ENCODE results near the gene MAST4.

The MAST4 gene

GRCh38 chr5:67021962-67022361 is 425.8 kb downstream of the MAST4 start:
- Histone ChIP-seq H3K9ac (ENCODE audit: low read length) (no peak overlapping the region), H3K36me3 (replicated peaks; ENCODE audit: low read depth, low read length) (no peaks in the 10 kb centered on the region)

GRCh38 chr5:67025457-67025856 is 429.3 kb downstream of the MAST4 start:
- no peaks in the 10 kb centered on the region for H3K9me3 ChIP-seq (ENCODE audit: insufficient read depth, low read length)
- H4K20me1 ChIP-seq (ENCODE audit: insufficient read depth, low read length): no peaks in the 10 kb centered on the region
- H3K79me2 ChIP-seq (ENCODE audit: low read length): no peaks in the 10 kb centered on the region
- H2AFZ ChIP-seq (ENCODE audit: low read depth, low read length): no peak overlapping the region
- H3K4me2 ChIP-seq (ENCODE audit: low read length): no peak overlapping the region
- TF ChIP-seq EZH2phosphoT487 (IDR thresholded peaks at IDR 0.05; ENCODE audit: low read depth) (no peak), CTCF (IDR thresholded peaks at IDR 0.05; ENCODE audit: low read depth, low read length) (no peak)
- no peak overlapping the region for H3K27ac ChIP-seq (ENCODE audit: low read length)
- H3K27me3 ChIP-seq (ENCODE audit: low read depth, low read length): no peaks in the 10 kb centered on the region
- no peak overlapping the region for H3K9ac ChIP-seq (ENCODE audit: low read length)
- no peak overlapping the region for H3K4me3 ChIP-seq (ENCODE audit: low read length)
- no peaks in the 10 kb centered on the region for H3K36me3 ChIP-seq (replicated peaks; ENCODE audit: low read depth, low read length)
- no peaks in the 10 kb centered on the region for H3K4me1 ChIP-seq (ENCODE audit: low read length)

More at GRCh38 chr5:67021962-67022361, 425.8 kb downstream of the MAST4 start:
- Histone ChIP-seq H3K4me2 (ENCODE audit: low read length) (no peak overlapping the region), H3K9me3 (ENCODE audit: insufficient read depth, low read length) (no peaks in the 10 kb centered on the region), H3K4me1 (ENCODE audit: low read length) (no peaks in the 10 kb centered on the region), H3K79me2 (ENCODE audit: low read length) (no peaks in the 10 kb centered on the region), H4K20me1 (ENCODE audit: insufficient read depth, low read length) (no peaks in the 10 kb centered on the region), H3K4me3 (ENCODE audit: low read length) (no peak overlapping the region), H3K27ac (ENCODE audit: low read length) (no peak overlapping the region), H2AFZ (ENCODE audit: low read depth, low read length) (no peak overlapping the region), H3K27me3 (ENCODE audit: low read depth, low read length) (no peaks in the 10 kb centered on the region)
- TF ChIP-seq EZH2phosphoT487 (IDR thresholded peaks at IDR 0.05; ENCODE audit: low read depth) (no peak), CTCF (IDR thresholded peaks at IDR 0.05; ENCODE audit: low read depth, low read length) (no peak)

DNA sequence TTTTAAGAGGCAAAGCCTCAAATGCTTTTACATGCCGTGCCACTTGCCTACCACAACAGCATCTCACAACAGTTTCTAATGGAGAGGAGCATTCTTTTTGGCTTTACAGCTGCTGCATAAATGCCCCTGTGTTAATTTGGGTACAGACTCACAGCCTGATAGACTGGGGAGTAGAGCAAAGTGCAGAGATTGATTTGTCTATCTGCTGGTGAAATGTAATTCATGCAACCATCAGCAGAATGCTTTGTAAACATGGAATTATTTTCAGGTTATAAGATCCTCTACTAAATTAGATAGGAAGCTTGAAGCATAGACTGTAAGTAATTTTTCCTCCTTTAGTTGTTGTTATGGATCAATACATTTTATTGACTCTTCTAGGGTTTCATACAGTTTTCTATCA is 430.1 kb downstream of the MAST4 start:
- Histone ChIP-seq H3K9me3 (ENCODE audit: insufficient read depth, low read length) (no peaks in the 10 kb centered on the region), H3K4me1 (ENCODE audit: low read length) (no peaks in the 10 kb centered on the region), H3K4me2 (ENCODE audit: low read length) (no peak overlapping the region), H2AFZ (ENCODE audit: low read depth, low read length) (no peak overlapping the region), H3K36me3 (replicated peaks; ENCODE audit: low read depth, low read length) (no peaks in the 10 kb centered on the region), H4K20me1 (ENCODE audit: insufficient read depth, low read length) (no peaks in the 10 kb centered on the region), H3K27ac (ENCODE audit: low read length) (no peak overlapping the region), H3K4me3 (ENCODE audit: low read length) (no peak overlapping the region), H3K79me2 (ENCODE audit: low read length) (no peaks in the 10 kb centered on the region), H3K27me3 (ENCODE audit: low read depth, low read length) (no peaks in the 10 kb centered on the region), H3K9ac (ENCODE audit: low read length) (no peak overlapping the region)
- TF ChIP-seq EZH2phosphoT487 (IDR thresholded peaks at IDR 0.05; ENCODE audit: low read depth) (no peak), CTCF (IDR thresholded peaks at IDR 0.05; ENCODE audit: low read depth, low read length) (no peak)

DNA sequence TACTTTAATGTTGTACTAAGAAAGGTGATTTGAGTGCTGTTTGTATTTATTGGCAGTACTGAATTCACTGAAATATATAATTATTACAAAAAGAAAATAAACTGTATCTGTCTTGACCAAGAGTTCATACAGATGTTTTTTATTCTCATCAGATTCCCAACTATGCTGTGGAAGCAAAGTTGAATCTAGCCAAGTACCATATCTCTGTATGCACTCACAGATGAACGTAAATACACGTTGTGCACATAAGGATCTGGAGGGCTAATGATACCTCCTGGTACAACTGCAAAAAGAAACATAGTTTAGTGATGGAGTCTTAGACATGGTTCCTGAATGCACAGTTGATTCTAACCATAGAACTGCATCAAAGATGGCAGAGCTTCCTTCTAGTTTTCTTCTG is 431.0 kb downstream of the MAST4 start:
- Histone ChIP-seq H3K4me3 (ENCODE audit: low read length) (no peak overlapping the region), H3K4me1 (ENCODE audit: low read length) (no peaks in the 10 kb centered on the region), H3K27me3 (ENCODE audit: low read depth, low read length) (no peaks in the 10 kb centered on the region), H3K36me3 (replicated peaks; ENCODE audit: low read depth, low read length) (no peaks in the 10 kb centered on the region), H3K9ac (ENCODE audit: low read length) (no peak overlapping the region), H3K27ac (ENCODE audit: low read length) (no peak overlapping the region), H3K9me3 (ENCODE audit: insufficient read depth, low read length) (no peaks in the 10 kb centered on the region), H3K79me2 (ENCODE audit: low read length) (no peaks in the 10 kb centered on the region), H3K4me2 (ENCODE audit: low read length) (no peak overlapping the region), H2AFZ (ENCODE audit: low read depth, low read length) (no peak overlapping the region), H4K20me1 (ENCODE audit: insufficient read depth, low read length) (no peaks in the 10 kb centered on the region)
- TF ChIP-seq CTCF (IDR thresholded peaks at IDR 0.05; ENCODE audit: low read depth, low read length): no peak
- no peak for TF ChIP-seq EZH2phosphoT487 (IDR thresholded peaks at IDR 0.05; ENCODE audit: low read depth)

All from OCI-LY3 (cell line).